CD4-positive, alpha-beta T cell treated with Interleukin-1 beta for 1 hour (primary cell): ENCODE results near the gene PPEF1.

Experiments used
- DNase-seq, 2 donors: peaks; one replicate each; pipeline ENCODE4 v3.0.0-alpha.2; 2020 to 2022

The PPEF1 gene

GRCh38 chrX:18707426-18708049 lies at the start of gene PPEF1:
PPEF1 (plus strand) TSS chrX:18707645; CDS start chrX:18707781, 136 bp downstream.
- no peak for DNase-seq

- no peak for DNase-seq
These were observed 46.2 kb upstream of the PPEF1 start for GRCh38 chrX:18661273-18661672.

- no peak for DNase-seq
These were observed 42.5 kb upstream of the PPEF1 start for GRCh38 chrX:18664947-18665346.

- DNase-seq, result peak in 1 of 2 donors; percentile 29
These were observed 40.8 kb upstream of the PPEF1 start for GRCh38 chrX:18666614-18667013.

DNA sequence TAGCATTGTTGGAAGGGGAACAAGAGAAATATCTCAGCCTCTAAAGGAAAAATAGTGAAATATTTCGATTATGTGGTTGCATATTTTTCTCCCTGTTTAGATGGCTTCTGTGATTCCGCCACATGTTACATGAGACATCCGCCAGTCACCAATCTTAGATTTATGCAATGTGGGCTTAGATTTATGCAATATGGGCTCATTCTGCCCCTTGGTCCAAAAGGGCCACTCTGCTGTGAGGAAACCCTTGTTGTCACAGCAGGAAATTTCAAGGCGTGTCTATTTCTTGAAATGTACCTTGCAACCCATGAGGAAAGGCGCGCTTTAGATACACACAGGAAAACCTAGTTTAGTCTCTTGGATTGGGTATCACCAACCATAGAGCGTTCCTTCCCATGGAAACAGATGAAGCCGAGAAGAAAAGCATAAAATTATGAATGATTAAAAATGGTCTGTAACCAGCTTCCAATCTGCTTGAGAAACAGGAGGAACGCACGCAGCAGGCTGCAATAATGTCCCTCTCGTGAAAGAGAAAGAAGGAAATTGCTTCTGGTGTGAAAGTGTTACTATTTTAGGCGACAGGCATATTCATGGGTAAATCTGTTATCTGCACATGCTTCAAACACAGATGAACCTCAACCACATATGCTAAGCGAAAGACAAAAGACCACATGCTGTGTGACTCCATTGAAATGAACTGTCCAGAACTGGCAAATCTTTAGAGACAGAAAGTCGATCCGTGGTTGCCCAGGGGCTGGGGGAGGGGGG lies 39.2 kb upstream of the PPEF1 start:
- DNase-seq, result no peak

DNA sequence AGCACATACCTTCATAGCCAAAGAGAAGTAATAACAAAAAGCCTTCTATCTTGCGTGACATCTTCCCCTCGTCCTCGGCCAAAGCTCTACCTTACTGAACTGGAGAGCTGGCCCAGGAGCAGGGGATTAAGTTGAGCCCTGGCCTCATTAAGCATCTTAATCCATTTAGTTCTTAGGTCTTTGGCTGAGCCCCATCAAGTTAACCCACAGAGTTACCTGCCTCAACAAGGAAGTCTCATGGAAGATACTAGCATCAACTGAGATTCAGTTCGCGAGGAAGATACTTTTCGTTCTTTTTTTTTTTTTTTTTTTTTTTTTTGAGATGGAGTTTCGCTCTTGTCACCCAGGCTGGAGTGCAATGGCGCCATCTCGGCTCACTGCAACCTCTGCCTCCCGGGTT lies 35.4 kb upstream of the PPEF1 start, which contains the start of gene RS1:
Gene RS1, minus strand, starts transcription at position 101 of the 400 bp plus-strand sequence. Its CDS starts 40 bp downstream, at position 61.
- no peak for DNase-seq

DNA sequence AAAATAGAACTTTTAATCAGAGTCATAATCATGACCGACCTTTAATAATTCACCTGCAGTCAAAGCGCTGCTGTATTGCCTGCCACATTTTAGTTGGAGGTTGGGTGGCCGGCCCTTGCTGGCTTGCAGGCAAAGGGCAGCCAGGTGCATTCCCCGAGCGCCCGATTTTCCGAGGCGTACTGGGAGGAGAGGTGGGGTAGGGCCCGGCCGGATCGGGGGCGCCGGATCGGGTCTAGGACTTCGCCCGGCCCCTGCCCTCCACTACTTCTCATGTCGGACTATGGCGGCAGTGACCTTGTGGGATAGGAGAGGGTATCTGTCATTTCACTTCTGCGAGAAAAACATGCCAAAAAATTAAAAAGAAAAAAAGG lies 33.0 kb upstream of the PPEF1 start:
- DNase-seq, result peak in 1 of 2 donors; percentile 14

DNA sequence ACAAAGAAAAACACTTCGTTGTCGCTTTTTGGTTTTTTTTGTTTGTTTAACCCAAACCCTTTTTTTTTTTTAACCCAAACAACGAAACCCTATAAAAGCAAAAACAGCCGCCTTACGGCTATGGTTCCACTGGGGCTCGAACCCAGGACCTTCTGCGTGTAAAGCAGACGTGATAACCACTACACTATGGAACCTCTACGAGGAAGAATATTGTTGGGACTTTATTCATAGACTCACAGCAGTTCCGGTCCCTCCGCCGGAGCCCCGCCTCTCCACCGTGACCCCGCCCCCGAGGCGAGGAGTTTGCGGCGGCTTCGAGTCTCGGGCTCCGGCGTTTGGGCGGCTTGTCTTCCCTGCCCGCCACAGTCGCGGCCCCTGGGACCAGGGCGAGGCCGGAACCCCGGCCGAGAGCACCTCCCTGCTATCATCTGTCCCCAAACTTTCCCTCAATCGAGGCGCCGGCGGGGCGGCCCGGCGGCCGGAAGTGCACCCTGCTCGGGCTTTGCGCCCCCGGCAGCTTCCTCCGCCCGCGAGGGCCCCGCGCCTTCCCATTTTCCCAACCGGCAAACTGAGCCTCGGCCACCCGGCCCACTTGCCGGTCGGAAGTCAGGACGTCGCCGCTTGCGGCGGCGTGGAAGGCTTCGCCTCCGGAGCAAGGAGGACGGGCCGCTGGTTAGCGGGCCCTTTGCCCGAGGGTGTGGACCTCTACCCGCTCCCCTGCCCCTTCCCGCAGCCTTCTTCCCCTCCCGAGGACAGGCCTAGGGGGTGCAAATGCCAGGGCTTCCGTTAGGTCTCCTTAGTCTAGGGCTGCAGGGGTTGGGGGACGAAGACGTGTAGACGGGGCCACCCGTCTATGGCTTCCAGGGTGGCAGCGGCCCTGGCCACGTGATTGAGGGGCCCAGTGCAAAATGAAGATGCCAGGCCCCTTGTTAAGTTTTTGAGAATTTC lies 32.4 kb upstream of the PPEF1 start:
- peak; percentile 83 to 89 for DNase-seq

DNA sequence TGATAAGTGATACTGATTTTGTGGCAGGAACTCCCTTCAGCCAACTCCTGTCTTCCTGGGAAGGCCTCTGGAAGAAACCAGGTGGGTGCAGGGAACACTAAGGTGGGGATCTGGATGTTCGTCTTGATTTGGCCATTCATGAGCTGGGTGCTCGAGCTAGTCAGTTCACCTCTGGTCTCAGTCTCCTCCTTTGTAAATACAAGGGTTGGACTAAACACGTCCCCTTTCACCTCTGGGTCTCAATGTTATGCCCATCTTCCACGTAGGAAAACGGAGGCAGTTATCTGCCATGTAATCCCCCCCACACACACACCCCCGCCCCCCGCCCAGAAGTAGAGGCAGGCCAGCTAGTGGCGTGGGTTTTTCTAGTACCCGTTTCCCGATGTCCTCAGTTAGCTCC lies 31.4 kb upstream of the PPEF1 start:
- DNase-seq, result no peak

DNA sequence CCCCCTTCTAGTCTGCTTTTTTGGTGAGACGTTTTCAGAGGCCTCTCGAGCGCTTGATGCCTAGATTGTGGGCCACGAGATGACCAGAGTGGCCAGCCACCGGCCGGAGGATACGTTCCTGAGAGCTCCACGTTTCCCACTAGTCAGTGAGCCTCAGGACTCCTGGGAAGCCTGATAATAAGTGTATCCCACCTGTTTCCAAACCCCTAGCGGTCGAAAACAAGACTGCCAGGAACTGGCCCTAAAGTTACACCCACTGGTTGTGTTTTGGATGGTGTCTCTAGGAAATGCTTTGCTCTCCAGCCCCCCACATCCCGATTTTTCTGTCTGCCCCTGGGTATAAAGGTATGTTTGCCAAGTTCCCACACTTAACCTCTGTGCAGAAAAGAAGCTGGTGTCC lies 31.0 kb upstream of the PPEF1 start:
- DNase-seq, result no peak

DNA sequence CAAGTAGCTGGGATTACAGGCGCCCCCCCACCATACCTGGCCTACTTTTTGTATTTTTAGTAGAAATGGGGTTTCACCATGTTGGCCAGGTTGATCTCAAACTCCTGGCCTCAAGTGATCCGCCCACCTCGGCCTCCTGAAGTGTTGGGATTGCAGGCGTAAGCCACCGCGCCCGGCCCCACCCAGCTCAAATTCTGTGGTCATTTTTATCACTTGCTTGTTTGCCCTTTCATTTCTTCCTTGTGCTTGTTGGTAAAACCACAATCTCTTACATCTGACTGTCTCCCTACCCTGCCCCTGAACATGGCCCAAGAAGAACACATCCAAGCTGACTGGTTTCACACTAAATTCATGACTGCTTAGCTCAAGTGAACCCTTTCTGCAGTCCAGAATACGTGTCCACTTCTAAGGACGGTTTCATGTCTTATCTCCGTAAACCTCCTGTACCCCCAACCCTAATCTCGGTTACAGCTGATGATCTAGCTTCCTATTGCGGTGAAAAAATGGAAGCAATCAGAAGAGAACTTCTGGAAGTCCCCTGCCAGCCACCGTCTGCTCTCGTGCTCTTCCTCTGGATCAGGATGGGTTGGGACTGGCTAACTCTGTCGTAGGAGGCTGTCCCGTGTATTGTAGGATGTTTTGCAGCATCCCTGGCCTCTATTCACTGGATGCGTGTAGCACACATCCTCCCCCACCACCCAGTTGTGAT lies 30.1 kb upstream of the PPEF1 start:
- no peak for DNase-seq

- no peak for DNase-seq
These were observed 25.4 kb upstream of the PPEF1 start for GRCh38 chrX:18681996-18682395.

DNA sequence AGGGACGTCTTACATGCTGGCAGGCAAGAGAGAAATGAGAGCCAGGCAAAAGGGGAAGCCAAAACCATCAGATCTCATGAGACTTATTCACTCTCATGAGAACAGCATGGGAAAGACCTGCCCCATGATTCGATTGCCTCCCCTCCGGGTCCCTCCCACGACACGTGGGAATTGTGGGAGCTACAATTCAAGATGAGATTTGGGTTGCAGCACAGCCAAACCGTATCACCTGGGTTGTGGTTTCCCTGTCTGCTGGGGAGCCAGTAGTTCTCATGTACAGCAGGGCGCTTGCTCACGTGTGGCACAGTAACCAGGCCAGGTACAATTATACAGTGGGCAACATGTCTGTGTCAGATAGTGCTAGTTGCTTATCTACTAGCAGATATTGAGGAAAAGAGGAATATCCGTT lies 24.5 kb upstream of the PPEF1 start:
- DNase-seq, result no peak

DNA sequence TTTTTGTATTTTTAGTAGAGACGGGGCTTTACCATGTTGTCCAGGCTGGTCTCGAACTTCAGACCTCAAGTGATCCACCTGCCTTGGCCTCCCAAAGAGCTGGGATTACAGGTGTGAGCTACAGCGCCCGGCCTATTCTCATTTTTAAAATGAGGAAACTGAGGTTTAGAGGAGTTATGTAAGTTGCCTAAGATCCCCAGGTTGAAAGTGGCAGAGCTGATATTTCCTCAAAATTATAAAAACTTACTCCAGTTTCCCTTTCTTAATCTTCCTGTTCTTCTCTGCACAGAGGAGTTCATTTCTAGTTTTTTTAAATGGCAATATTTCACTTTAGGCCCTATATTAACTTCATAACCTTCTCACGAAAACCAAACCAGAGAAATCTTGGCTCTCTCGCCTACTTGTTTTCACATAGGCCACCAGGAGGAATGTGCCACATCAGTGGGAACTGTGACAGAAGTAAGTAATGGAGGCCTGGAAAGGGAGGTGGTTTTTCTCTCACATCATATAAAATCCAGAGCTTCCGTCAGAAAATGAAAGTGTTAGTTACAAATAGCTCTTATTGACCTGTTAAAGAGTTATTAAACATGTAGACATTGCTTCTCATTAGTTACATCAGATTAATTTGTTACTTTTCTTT lies 19.5 kb upstream of the PPEF1 start:
- DNase-seq, result no peak

DNA sequence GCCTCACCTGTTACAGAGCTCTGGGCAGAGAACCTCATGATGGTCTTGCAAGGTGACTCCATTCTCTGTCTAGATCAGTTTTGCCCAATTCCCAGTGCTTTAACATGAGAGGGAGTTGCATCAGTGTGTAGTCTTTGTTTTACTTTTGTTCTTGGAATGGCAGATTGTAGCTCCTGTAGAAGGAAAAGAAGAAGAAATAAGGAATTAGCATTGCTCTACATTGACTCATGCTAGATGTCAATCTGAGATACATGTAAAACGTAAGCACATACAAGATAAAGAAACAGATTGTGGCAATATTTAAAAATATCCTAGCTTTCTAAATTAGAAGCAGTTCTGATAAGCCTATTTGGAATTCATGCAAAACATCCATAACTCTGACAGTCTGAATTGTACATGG lies 16.0 kb upstream of the PPEF1 start:
- no peak for DNase-seq

GRCh38 chrX:18692541-18692940 lies 14.9 kb upstream of the PPEF1 start:
- DNase-seq, result no peak

DNA sequence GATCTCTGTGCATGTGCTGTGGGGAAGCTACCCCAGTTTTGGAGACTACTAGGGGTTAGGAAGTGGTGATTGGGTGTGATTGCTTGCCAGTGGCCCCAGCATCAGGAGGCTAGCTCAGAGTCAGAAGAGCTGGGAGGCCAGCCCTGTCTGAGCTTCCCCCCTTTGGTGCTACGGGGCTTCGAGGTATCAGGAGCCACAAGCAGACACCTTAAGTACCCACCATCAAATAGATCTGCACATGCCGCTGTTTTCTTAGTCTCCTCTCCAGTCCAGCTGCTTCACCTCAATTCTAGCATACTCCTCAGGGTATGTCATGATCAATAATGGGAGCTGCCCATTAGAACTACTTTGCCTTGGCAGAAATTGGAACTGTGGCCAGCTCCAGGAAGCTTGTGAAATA lies 10.8 kb upstream of the PPEF1 start:
- no peak for DNase-seq

GRCh38 chrX:18698737-18699650 lies 8.5 kb upstream of the PPEF1 start:
- DNase-seq, result no peak

GRCh38 chrX:18701621-18702361 lies 5.7 kb upstream of the PPEF1 start:
- no peak for DNase-seq
